Dedifferentiated amniotic fluid mesenchymal stem cell (primary cell): ENCODE data around the gene ZNF444.
"Not testable (repeated sequence)": the region's sequence is repeated elsewhere in the genome, so short reads cannot be mapped to it uniquely, and the experiment has no call there.

Experiments used
- DNase-seq: peaks from one replicate; pipeline ENCODE4 v3.0.0-alpha.2; 2016; ENCODE audit errors: extremely low spot score

The ZNF444 gene

GRCh38 chr19:56140583-56141416 is at the start of gene ZNF444:
ZNF444 (plus strand) TSS chr19:56141287; CDS start chr19:56146912, 5,625 bp downstream.
- peak; percentile 99 for DNase-seq

- DNase-seq: no peak
Measured at GRCh38 chr19:56091751-56092546, 49.1 kb upstream of the ZNF444 start.

GRCh38 chr19:56092685-56093631 is 48.1 kb upstream of the ZNF444 start:
- DNase-seq: no peak

- no peak for DNase-seq
Measured at GRCh38 chr19:56094449-56094848, 46.6 kb upstream of the ZNF444 start.

GRCh38 chr19:56096665-56097064 is 44.4 kb upstream of the ZNF444 start:
- DNase-seq: no peak

GRCh38 chr19:56097306-56097705 is 43.8 kb upstream of the ZNF444 start:
- no peak for DNase-seq

- no peak for DNase-seq
Measured at GRCh38 chr19:56097776-56098175, 43.3 kb upstream of the ZNF444 start.

GRCh38 chr19:56098237-56098636 is 42.9 kb upstream of the ZNF444 start:
- DNase-seq: not testable (repeated sequence)

- no peak for DNase-seq
Measured at GRCh38 chr19:56098731-56099568, 42.1 kb upstream of the ZNF444 start.

GRCh38 chr19:56099638-56100539 is 41.2 kb upstream of the ZNF444 start:
- no peak for DNase-seq

- DNase-seq: no peak
Measured at GRCh38 chr19:56101095-56101494, 40.0 kb upstream of the ZNF444 start.

- no peak for DNase-seq
Measured at GRCh38 chr19:56101746-56102535, 39.1 kb upstream of the ZNF444 start.

GRCh38 chr19:56103027-56103614 is 38.0 kb upstream of the ZNF444 start:
- no peak for DNase-seq

GRCh38 chr19:56104423-56104822 is 36.7 kb upstream of the ZNF444 start:
- DNase-seq: no peak

GRCh38 chr19:56105090-56105701 is 35.9 kb upstream of the ZNF444 start:
- no peak for DNase-seq

- not testable (repeated sequence) for DNase-seq
Measured at GRCh38 chr19:56105831-56106396, 35.2 kb upstream of the ZNF444 start.

- DNase-seq: no peak
Measured at GRCh38 chr19:56106397-56106849, 34.7 kb upstream of the ZNF444 start.

- no peak for DNase-seq
Measured at GRCh38 chr19:56106993-56107392, 34.1 kb upstream of the ZNF444 start.
